Neural progenitor cell (in vitro differentiated cells): Measurements from ENCODE around the gene TNP1. TPM values are rescaled to one million over a fixed set of nuclear protein-coding genes. Genes with fewer than 3 reads are reported as not detected.
A peak's percentile ranks its signal among the peaks of the same experiment; 100 is the strongest.

ENCODE experiments used
- DNase-seq: peaks from one replicate; pipeline ENCODE4 v3.0.0-alpha.2; 2016; ENCODE audit warnings: low spot score
- H2AFZ ChIP-seq: fragments of 200-600 bp; sonication (generic); replicated peaks from 2 replicates; pipeline ENCODE4 v1.6.1; 2016; ENCODE audit warnings: antibody characterized with exemption
- H3F3A ChIP-seq: fragments of 200-600 bp; sonication (generic); 2 replicates; pipeline ENCODE4 v1.6.1; 2016; ENCODE audit warnings: antibody characterized with exemption, low read depth
- H3K27ac ChIP-seq: fragments of 200-600 bp; sonication (generic); 2 replicates; pipeline ENCODE4 v1.5.1; 2016; ENCODE audit warnings: mild to moderate bottlenecking
- H3K27me3 ChIP-seq: fragments of 200-600 bp; sonication (generic); 2 replicates; pipeline ENCODE4 v1.6.1; 2016; ENCODE audit warnings: mild to moderate bottlenecking, moderate library complexity
- H3K36me3 ChIP-seq: fragments of 200-600 bp; sonication (generic); 2 replicates; pipeline ENCODE4 v1.5.1; 2016
- H3K4me1 ChIP-seq: fragments of 200-600 bp; sonication (generic); 2 replicates; pipeline ENCODE4 v1.6.1; 2016; ENCODE audit warnings: mixed run types
- H3K4me2 ChIP-seq: fragments of 200-600 bp; sonication (generic); 2 replicates; pipeline ENCODE4 v1.6.1; 2016
- H3K4me3 ChIP-seq: fragments of 200-600 bp; sonication (generic); 2 replicates; pipeline ENCODE4 v1.5.1; 2016
- H3K79me2 ChIP-seq: fragments of 200-600 bp; sonication (generic); 2 replicates; pipeline ENCODE4 v1.6.1; 2016; ENCODE audit warnings: low read depth
- H3K9ac ChIP-seq: fragments of 200-600 bp; sonication (generic); 2 replicates; pipeline ENCODE4 v1.6.1; 2016
- H3K9me3 ChIP-seq: fragments of 200-600 bp; sonication (generic); 2 replicates; pipeline ENCODE4 v1.5.1; 2016; ENCODE audit warnings: low read depth
- H4K20me1 ChIP-seq: fragments of 200-600 bp; sonication (generic); 2 replicates; pipeline ENCODE4 v1.6.1; 2016; ENCODE audit warnings: low read depth
- H3K27ac Mint-ChIP-seq: 3 replicates; pipeline ENCODE4 v1.8.0; 2021; ENCODE audit warnings: mixed read lengths
- H3K27me3 Mint-ChIP-seq: 2 replicates; pipeline ENCODE4 v1.8.0; 2022; ENCODE audit warnings: low read depth, mild to moderate bottlenecking, inconsistent platforms, moderate library complexity, mixed read lengths; ENCODE audit not compliant: insufficient read depth
- H3K36me3 Mint-ChIP-seq: 3 replicates; pipeline ENCODE4 v1.8.0; 2021; ENCODE audit warnings: mixed read lengths
- H3K4me1 Mint-ChIP-seq: 3 replicates; pipeline ENCODE4 v1.8.0; 2021; ENCODE audit warnings: mixed read lengths
- H3K4me3 Mint-ChIP-seq: 3 replicates; pipeline ENCODE4 v1.8.0; 2021; ENCODE audit warnings: mild to moderate bottlenecking, moderate library complexity, mixed read lengths
- H3K9me3 Mint-ChIP-seq: 3 replicates; pipeline ENCODE4 v1.8.0; 2020; ENCODE audit warnings: mixed read lengths
- CTCF ChIP-seq: fragments of 200-600 bp; sonication (generic); IDR thresholded peaks from 2 replicates; pipeline ENCODE4 v1.5.1; 2017; ENCODE audit warnings: antibody characterized with exemption, mild to moderate bottlenecking
- EZH2 ChIP-seq: fragments of 200-600 bp; sonication (generic); IDR thresholded peaks from 2 replicates; pipeline ENCODE4 v1.6.1; 2017; ENCODE audit warnings: antibody characterized with exemption, mild to moderate bottlenecking, moderate library complexity
- EZH2phosphoT487 ChIP-seq: fragments of 200-600 bp; sonication (generic); IDR thresholded peaks from 2 replicates; pipeline ENCODE4 v1.6.1; 2017; ENCODE audit warnings: antibody characterized with exemption
- total RNA-seq: library from RNA; depleted of rRNA; stranded (reverse); fragments of >200 nt; gene quantifications from 2 replicates; pipeline ENCODE4 v1.2.3, GENCODE V29; 2015; ENCODE audit warnings: low replicate concordance

The TNP1 gene
- total RNA-seq, 1 donor from 2014 or later: not detected

DNA sequence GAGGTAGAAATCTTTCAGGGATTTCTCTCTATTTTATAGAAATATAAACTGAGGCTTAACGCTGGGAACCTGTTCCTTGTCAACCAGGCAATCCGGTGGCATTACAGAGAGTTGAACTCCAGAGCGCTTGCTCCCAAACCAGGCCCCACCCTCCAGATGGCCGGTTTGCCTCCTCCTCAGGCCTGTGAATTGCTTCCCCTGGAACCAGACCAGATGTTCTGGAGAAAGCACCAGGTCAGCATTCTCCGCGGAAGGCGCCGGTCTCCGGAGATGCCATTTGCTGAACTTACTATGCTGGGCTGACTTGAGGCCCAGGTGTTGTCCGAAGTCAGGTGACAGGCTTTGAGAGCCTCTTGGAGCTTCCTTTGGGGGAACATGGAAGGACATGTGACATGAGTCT, 17.2 kb downstream of the TNP1 start:
- no peak overlapping the region for H2AFZ ChIP-seq
- no peaks in the 10 kb centered on the region for H3K4me1 ChIP-seq
- TF ChIP-seq EZH2phosphoT487 (no peak), EZH2 (no peak), CTCF (no peak)
- no peaks in the 10 kb centered on the region for H3K27me3 Mint-ChIP-seq
- no peaks in the 10 kb centered on the region for H3K36me3 Mint-ChIP-seq
- H3K4me1 Mint-ChIP-seq: peaks cover 8% of the 10 kb centered on the region
- DNase-seq: no peak
- H3K4me2 ChIP-seq: no peak overlapping the region
- H3K79me2 ChIP-seq: no peaks in the 10 kb centered on the region
- H4K20me1 ChIP-seq: no peaks in the 10 kb centered on the region
- no peaks in the 10 kb centered on the region for H3K36me3 ChIP-seq
- no peak overlapping the region for H3K27ac ChIP-seq
- H3K9me3 Mint-ChIP-seq: peaks cover 7% of the 10 kb centered on the region
- H3K9ac ChIP-seq: no peak overlapping the region
- no peaks in the 10 kb centered on the region for H3K27me3 ChIP-seq
- H3K9me3 ChIP-seq: no peaks in the 10 kb centered on the region
- no peaks in the 10 kb centered on the region for H3F3A ChIP-seq
- no peak overlapping the region for H3K4me3 Mint-ChIP-seq
- H3K4me3 ChIP-seq: no peak overlapping the region
- H3K27ac Mint-ChIP-seq: no peak overlapping the region

GRCh38 chr2:216839688-216840087, 20.2 kb downstream of the TNP1 start:
- Histone ChIP-seq H3K36me3 (no peaks in the 10 kb centered on the region), H3K4me2 (no peak overlapping the region), H3F3A (no peaks in the 10 kb centered on the region), H2AFZ (no peak overlapping the region), H3K9ac (no peak overlapping the region), H3K4me3 (no peak overlapping the region), H4K20me1 (no peaks in the 10 kb centered on the region), H3K9me3 (no peaks in the 10 kb centered on the region), H3K79me2 (no peaks in the 10 kb centered on the region), H3K27ac (no peak overlapping the region), H3K27me3 (no peaks in the 10 kb centered on the region), H3K4me1 (no peaks in the 10 kb centered on the region)
- H3K36me3 Mint-ChIP-seq: no peaks in the 10 kb centered on the region
- H3K27me3 Mint-ChIP-seq: peaks cover 3% of the 10 kb centered on the region
- TF ChIP-seq CTCF: no peak
- no peak for TF ChIP-seq EZH2
- TF ChIP-seq EZH2phosphoT487: no peak
- no peak overlapping the region for H3K27ac Mint-ChIP-seq
- H3K9me3 Mint-ChIP-seq: peaks cover 7% of the 10 kb centered on the region
- H3K4me3 Mint-ChIP-seq: no peak overlapping the region
- peaks cover 8% of the 10 kb centered on the region for H3K4me1 Mint-ChIP-seq
- no peak for DNase-seq

GRCh38 chr2:216838151-216838550, 21.7 kb downstream of the TNP1 start:
- no peaks in the 10 kb centered on the region for H3K79me2 ChIP-seq
- no peak overlapping the region for H2AFZ ChIP-seq
- no peaks in the 10 kb centered on the region for H3F3A ChIP-seq
- H3K4me1 Mint-ChIP-seq: peaks cover 7% of the 10 kb centered on the region
- no peaks in the 10 kb centered on the region for H3K27me3 ChIP-seq
- H3K9me3 Mint-ChIP-seq: peaks cover 7% of the 10 kb centered on the region
- DNase-seq: no peak
- no peaks in the 10 kb centered on the region for H4K20me1 ChIP-seq
- no peaks in the 10 kb centered on the region for H3K9me3 ChIP-seq
- H3K36me3 Mint-ChIP-seq: no peaks in the 10 kb centered on the region
- peak overlapping the region; percentile 15 for H3K27ac Mint-ChIP-seq
- H3K27ac ChIP-seq: no peak overlapping the region
- H3K9ac ChIP-seq: no peak overlapping the region
- no peak overlapping the region for H3K4me3 Mint-ChIP-seq
- peaks cover 3% of the 10 kb centered on the region for H3K27me3 Mint-ChIP-seq
- H3K4me1 ChIP-seq: no peaks in the 10 kb centered on the region
- H3K36me3 ChIP-seq: no peaks in the 10 kb centered on the region
- H3K4me2 ChIP-seq: no peak overlapping the region
- H3K4me3 ChIP-seq: no peak overlapping the region
- TF ChIP-seq EZH2 (no peak), CTCF (no peak), EZH2phosphoT487 (no peak)
